A673 (cell line): ENCODE data around the gene ZBTB1. TPM values are rescaled to one million over a fixed set of nuclear protein-coding genes. Genes with fewer than 3 reads are reported as not detected.
A peak's percentile ranks its signal among the peaks of the same experiment; 100 is the strongest.

Experiments used
- Bru-seq: library from RNA; stranded (reverse); fragments of 400-500 nt; gene quantifications from one replicate; lab custom pipeline; 2021; lab: Mats Ljungman, UMichigan
- BruChase-seq, 2 experiments: library from RNA; stranded (reverse); fragments of 400-500 nt; gene quantifications; one replicate each; lab custom pipeline; 2021; lab: Mats Ljungman, UMichigan
- BruUV-seq: library from RNA; stranded (reverse); fragments of 400-500 nt; replicated peaks from 2 replicates; lab custom pipeline; 2021; lab: Mats Ljungman, UMichigan
- CTCF ChIA-PET: fragments of 300-600 bp; sonication (Branson Sonifier 250); formaldehyde crosslinking; loops from one replicate; lab custom pipeline; 2022; ENCODE audit warnings: antibody characterized with exemption; lab: Charles Lee
- POLR2A ChIA-PET: fragments of 300-600 bp; sonication (Branson Sonifier 250); formaldehyde crosslinking; loops from one replicate; lab custom pipeline; 2022; ENCODE audit warnings: antibody characterized with exemption; ENCODE audit not compliant: low non-redundant PET; lab: Charles Lee
- DNase-seq: peaks from one replicate; pipeline ENCODE4 v3.0.0-alpha.2; 2015; ENCODE audit warnings: low spot score
- H3K27ac ChIP-seq: fragments of 200-600 bp; sonication (generic); 2 replicates; pipeline ENCODE4 v1.5.1; 2016; ENCODE audit warnings: mixed run types, low read depth, mild to moderate bottlenecking, mixed read lengths, antibody characterized with exemption, low read length; ENCODE audit not compliant: poor library complexity, severe bottlenecking
- H3K27me3 ChIP-seq: fragments of 200-600 bp; sonication (generic); replicated peaks from 2 replicates; pipeline ENCODE4 v1.6.1; 2017; ENCODE audit warnings: mixed run types, low read depth, mild to moderate bottlenecking, mixed read lengths, antibody characterized with exemption, low read length; ENCODE audit not compliant: insufficient read depth, poor library complexity
- H3K36me3 ChIP-seq: fragments of 200-600 bp; sonication (generic); 2 replicates; pipeline ENCODE4 v1.6.1; 2016; ENCODE audit warnings: mixed run types, mild to moderate bottlenecking, mixed read lengths, antibody characterized with exemption, low read length; ENCODE audit not compliant: insufficient read depth, poor library complexity, severe bottlenecking
- H3K4me1 ChIP-seq: fragments of 200-600 bp; sonication (generic); 2 replicates; pipeline ENCODE4 v1.6.1; 2017; ENCODE audit warnings: mixed run types, mild to moderate bottlenecking, mixed read lengths, antibody characterized with exemption, low read length; ENCODE audit not compliant: insufficient read depth, poor library complexity, severe bottlenecking
- H3K4me3 ChIP-seq: fragments of 200-600 bp; sonication (generic); 2 replicates; pipeline ENCODE4 v1.5.1; 2016; ENCODE audit warnings: low read depth, mixed run types, mild to moderate bottlenecking, mixed read lengths, low read length; ENCODE audit not compliant: poor library complexity, severe bottlenecking
- H3K9me3 ChIP-seq: fragments of 200-600 bp; sonication (generic); 2 replicates; pipeline ENCODE4 v1.6.1; 2016; ENCODE audit warnings: mixed run types, low read depth, mild to moderate bottlenecking, mixed read lengths, antibody characterized with exemption, low read length; ENCODE audit not compliant: poor library complexity, severe bottlenecking
- EZH2 ChIP-seq: fragments of 200-600 bp; sonication (generic); IDR thresholded peaks from 2 replicates; pipeline ENCODE4 v1.6.1; 2017; ENCODE audit warnings: borderline replicate concordance, low read depth, mild to moderate bottlenecking, mixed read lengths, antibody characterized with exemption, low read length; ENCODE audit not compliant: poor library complexity, severe bottlenecking
- intact Hi-C: fragments of 100-400 bp; cut with micrococcal nuclease; formaldehyde crosslinking; loops from one replicate; pipeline ENCODE4 v1.10.0; 2022; ENCODE audit not compliant: unreplicated experiment
- long read RNA-seq: library from polyadenylated mRNA; stranded (forward); transcript quantifications from one replicate; pipeline ENCODE4 v2.0.0, GENCODE V29; 2022
- total RNA-seq: library from RNA; stranded (reverse); gene quantifications from 2 replicates; pipeline ENCODE4 v1.2.3, GENCODE V29; 2021
- TF ChIP-seq, protein P1 (sequence below): fragments of 300-800, 200-600 bp; sonication (generic); conservative IDR thresholded peaks from 2 replicates; pipeline ENCODE4 v1.5.1; 2017; ENCODE audit warnings: low read depth, mild to moderate bottlenecking, antibody characterized with exemption, low read length, moderate library complexity, mixed read lengths

The ZBTB1 gene, protein sequence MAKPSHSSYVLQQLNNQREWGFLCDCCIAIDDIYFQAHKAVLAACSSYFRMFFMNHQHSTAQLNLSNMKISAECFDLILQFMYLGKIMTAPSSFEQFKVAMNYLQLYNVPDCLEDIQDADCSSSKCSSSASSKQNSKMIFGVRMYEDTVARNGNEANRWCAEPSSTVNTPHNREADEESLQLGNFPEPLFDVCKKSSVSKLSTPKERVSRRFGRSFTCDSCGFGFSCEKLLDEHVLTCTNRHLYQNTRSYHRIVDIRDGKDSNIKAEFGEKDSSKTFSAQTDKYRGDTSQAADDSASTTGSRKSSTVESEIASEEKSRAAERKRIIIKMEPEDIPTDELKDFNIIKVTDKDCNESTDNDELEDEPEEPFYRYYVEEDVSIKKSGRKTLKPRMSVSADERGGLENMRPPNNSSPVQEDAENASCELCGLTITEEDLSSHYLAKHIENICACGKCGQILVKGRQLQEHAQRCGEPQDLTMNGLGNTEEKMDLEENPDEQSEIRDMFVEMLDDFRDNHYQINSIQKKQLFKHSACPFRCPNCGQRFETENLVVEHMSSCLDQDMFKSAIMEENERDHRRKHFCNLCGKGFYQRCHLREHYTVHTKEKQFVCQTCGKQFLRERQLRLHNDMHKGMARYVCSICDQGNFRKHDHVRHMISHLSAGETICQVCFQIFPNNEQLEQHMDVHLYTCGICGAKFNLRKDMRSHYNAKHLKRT
- 34.3 and 37.7 TPM in 2 replicates for total RNA-seq
- percentile 94 among the genes with signal in this experiment for Bru-seq, nascent RNA
- BruChase-seq, experiment 1, labeled RNA remaining after a 2-hour chase, result percentile 95 among the genes with signal in this experiment
- percentile 88 among the genes with signal in this experiment for BruChase-seq, experiment 2, labeled RNA remaining after a 6-hour chase
- long read RNA-seq, partial matches to known transcripts, result 39 of 55 reads
- long read RNA-seq, other reads (novel, unspliced or antisense), result 15 of 55 reads

DNA sequence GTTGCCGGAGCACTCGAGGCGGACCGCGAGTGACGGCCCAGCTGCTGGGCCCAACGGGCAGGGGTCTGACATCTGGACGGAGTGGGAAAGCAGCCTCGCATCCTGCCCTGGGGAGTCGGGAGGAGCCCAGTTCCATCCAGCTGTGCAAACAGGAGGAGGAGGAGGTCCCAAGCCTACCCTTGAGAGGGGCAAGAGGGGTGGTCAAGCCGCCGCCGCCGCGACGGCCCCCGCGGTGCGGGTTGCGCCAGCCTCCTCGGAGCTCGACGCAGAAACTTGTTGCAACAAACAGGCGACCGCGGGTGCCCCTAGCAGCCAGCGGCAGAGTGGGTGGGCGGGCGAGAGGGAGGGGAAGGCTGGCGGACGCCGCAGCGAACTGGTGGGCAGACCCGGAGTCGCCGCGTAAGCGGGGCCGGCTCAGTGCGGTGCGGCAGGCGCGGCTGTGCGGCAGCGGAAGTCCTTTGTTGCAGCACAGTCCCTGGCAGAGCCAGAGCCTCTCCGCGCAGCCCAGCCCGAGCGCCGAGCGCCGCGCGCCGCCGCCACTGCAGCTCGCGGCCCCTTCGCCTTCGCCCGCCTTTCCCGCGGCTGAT is at the start of gene ZBTB1:
Gene ZBTB1, plus strand, starts transcription at position 461 of the 587 bp plus-strand sequence. CDS start 16,735 bp downstream, outside the sequence.
- Histone ChIP-seq H3K4me1 (peaks cover 31% of the 10 kb centered on the region), H3K27me3 (no peaks in the 10 kb centered on the region), H3K4me3 (peak within 1 kb of the TSS; percentile 87), H3K9me3 (no peaks in the 10 kb centered on the region), H3K27ac (peak within 1 kb of the TSS; percentile 100), H3K36me3 (no peaks in the 10 kb centered on the region)
- BruUV-seq, result no TSS peak
- DNase-seq, result peak; percentile 93
- intact Hi-C loops, result no loop called here
- ChIA-PET CTCF (interaction anchor here (0.7 kb wide), 1 partner anchor 24 kb away, joined by 4 read pairs; no protein-coding TSS in a partner anchor), POLR2A (interaction anchor here (0.7 kb wide), 1 partner anchor 134 kb away, joined by 3 read pairs; no protein-coding TSS in a partner anchor)
- TF ChIP-seq, protein P1, sequence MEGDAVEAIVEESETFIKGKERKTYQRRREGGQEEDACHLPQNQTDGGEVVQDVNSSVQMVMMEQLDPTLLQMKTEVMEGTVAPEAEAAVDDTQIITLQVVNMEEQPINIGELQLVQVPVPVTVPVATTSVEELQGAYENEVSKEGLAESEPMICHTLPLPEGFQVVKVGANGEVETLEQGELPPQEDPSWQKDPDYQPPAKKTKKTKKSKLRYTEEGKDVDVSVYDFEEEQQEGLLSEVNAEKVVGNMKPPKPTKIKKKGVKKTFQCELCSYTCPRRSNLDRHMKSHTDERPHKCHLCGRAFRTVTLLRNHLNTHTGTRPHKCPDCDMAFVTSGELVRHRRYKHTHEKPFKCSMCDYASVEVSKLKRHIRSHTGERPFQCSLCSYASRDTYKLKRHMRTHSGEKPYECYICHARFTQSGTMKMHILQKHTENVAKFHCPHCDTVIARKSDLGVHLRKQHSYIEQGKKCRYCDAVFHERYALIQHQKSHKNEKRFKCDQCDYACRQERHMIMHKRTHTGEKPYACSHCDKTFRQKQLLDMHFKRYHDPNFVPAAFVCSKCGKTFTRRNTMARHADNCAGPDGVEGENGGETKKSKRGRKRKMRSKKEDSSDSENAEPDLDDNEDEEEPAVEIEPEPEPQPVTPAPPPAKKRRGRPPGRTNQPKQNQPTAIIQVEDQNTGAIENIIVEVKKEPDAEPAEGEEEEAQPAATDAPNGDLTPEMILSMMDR, result no peak
- TF ChIP-seq EZH2, result no peak

DNA sequence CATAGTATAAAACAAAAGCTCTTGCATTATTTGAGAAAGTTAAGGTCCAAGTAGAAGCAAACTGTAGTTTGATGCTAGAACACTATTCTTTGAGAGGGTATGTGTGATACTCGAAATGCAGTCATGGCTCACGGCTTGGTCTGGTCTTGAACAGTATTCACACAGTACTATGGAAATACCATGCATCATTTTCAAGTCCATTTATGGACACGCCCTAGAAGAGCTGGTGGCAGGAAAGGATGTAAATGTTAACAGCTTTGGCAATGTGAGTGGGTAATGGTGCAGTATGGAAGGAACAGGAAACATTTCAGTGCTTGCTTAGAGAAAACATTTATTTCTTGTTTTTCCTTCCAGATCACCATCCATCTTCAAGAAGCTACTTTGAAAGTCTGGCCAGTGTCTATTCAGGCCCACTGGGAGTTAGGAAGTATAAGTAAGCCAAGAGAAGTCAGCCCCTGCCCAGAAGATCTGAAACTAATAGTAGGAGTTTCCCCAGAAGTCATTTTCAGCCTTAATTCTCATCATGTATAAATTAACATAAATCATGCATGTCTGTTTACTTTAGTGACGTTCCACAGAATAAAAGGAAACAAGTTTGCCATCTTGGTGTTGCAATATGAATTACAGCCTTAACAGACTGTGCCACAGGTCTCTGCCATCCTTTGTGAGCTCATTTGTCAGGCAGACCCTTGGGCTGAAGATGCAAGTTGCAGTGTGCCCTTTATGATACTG is 45.0 kb upstream of the ZBTB1 start:
- Histone ChIP-seq H3K4me1 (no peaks in the 10 kb centered on the region), H3K9me3 (no peaks in the 10 kb centered on the region), H3K27me3 (no peaks in the 10 kb centered on the region), H3K36me3 (peaks cover 37% of the 10 kb centered on the region), H3K27ac (no peak overlapping the region), H3K4me3 (no peak overlapping the region)
- ChIA-PET POLR2A (no interaction called here), CTCF (no interaction called here)
- intact Hi-C loops, result no loop called here
- no TSS peak for BruUV-seq
- no peak for DNase-seq
- no peak for TF ChIP-seq EZH2
- TF ChIP-seq, protein P1, result no peak
